Purkinje cell (primary cell): ENCODE data around the gene RTL5. TPM values are rescaled to one million over a fixed set of nuclear protein-coding genes. Genes with fewer than 3 reads are reported as not detected.

ENCODE experiments used
- polyA plus RNA-seq: library from polyadenylated mRNA; unstranded; fragments of >200 nt; fragmentation: Nextera tagmentation; gene quantifications from 2 replicates; pipeline ENCODE4 v1.2.1, GENCODE V29; 2014

RTL5 gene
- polyA plus RNA-seq: 3.0 and 3.5 TPM in 2 replicates

GRCh38 chrX:72131317-72132294 lies at the start of gene RTL5:
Gene RTL5 (minus strand): TSS chrX:72131915.

Other genes starting within 250 kb of the RTL5 start
- gene NHSL2, start 221.1 kb downstream of the RTL5 start, polyA plus RNA-seq: 1.8 and 3.0 TPM in 2 replicates
- gene PIN4, start 49.8 kb upstream of the RTL5 start, polyA plus RNA-seq: 81.6 and 122 TPM in 2 replicates
- 0.42 TPM in 1 of 2 replicates, not detected in the other for gene ERCC6L, start 107.1 kb upstream of the RTL5 start, polyA plus RNA-seq
- 170 and 215 TPM in 2 replicates for gene RPS4X, start 145.3 kb upstream of the RTL5 start, polyA plus RNA-seq
- gene CITED1, start 174.0 kb upstream of the RTL5 start, polyA plus RNA-seq: 3.6 and 10.1 TPM in 2 replicates